ENCODE measurements around the gene FADS1. TPM values are rescaled to one million over a fixed set of nuclear protein-coding genes. Genes with fewer than 3 reads are reported as not detected.
A peak's percentile ranks its signal among the peaks of the same experiment; 100 is the strongest.

The FADS1 gene
- total and polyA plus RNA-seq, 2 of the 13 experiments (the other 11 are each of a cell fraction or from before 2014, with no cell fraction given): 91.8 to 108 TPM

- TF ChIP-seq ZNF670 (CRISPR knock-in tag; IDR thresholded peaks at IDR 0.05; ENCODE audit: borderline replicate concordance): 0 out of 2 replicates have a peak, but pooled peaks have one; percentile 34
- TF ChIP-seq, protein P1, sequence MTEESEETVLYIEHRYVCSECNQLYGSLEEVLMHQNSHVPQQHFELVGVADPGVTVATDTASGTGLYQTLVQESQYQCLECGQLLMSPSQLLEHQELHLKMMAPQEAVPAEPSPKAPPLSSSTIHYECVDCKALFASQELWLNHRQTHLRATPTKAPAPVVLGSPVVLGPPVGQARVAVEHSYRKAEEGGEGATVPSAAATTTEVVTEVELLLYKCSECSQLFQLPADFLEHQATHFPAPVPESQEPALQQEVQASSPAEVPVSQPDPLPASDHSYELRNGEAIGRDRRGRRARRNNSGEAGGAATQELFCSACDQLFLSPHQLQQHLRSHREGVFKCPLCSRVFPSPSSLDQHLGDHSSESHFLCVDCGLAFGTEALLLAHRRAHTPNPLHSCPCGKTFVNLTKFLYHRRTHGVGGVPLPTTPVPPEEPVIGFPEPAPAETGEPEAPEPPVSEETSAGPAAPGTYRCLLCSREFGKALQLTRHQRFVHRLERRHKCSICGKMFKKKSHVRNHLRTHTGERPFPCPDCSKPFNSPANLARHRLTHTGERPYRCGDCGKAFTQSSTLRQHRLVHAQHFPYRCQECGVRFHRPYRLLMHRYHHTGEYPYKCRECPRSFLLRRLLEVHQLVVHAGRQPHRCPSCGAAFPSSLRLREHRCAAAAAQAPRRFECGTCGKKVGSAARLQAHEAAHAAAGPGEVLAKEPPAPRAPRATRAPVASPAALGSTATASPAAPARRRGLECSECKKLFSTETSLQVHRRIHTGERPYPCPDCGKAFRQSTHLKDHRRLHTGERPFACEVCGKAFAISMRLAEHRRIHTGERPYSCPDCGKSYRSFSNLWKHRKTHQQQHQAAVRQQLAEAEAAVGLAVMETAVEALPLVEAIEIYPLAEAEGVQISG (CRISPR knock-in tag; IDR thresholded peaks at IDR 0.05): no peak
- TF ChIP-seq SNRNP70 (IDR thresholded peaks at IDR 0.05; ENCODE audit: low read depth, low read length): no peak
- no peak for TF ChIP-seq ZEB1 (IDR thresholded peaks at IDR 0.05; ENCODE audit: insufficient replicate concordance, low read depth)
- TF ChIP-seq ZNF12 (CRISPR knock-in tag; IDR thresholded peaks at IDR 0.05): no peak
- TF ChIP-seq ZNF337 (CRISPR knock-in tag; IDR thresholded peaks at IDR 0.05; ENCODE audit: borderline replicate concordance, low read depth): no peak
- TF ChIP-seq, protein P2, sequence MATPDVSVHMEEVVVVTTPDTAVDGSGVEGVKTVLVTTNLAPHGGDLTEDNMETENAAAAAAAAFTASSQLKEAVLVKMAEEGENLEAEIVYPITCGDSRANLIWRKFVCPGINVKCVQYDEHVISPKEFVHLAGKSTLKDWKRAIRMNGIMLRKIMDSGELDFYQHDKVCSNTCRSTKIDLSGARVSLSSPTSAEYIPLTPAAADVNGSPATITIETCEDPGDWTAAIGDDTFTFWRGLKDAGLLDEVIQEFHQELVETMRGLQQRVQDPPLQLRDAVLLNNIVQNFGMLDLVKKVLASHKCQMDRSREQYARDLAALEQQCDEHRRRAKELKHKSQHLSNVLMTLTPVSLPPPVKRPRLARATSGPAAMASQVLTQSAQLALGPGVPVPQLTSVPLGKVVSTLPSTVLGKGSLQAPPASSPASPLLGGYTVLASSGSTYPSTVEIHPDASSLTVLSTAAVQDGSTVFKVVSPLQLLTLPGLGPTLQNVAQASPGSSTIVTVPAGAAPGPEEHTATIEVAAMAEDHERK (CRISPR knock-in tag; IDR thresholded peaks at IDR 0.05; ENCODE audit: low read depth): no peak
- no peak for TF ChIP-seq ZNF782 (CRISPR knock-in tag; IDR thresholded peaks at IDR 0.05; ENCODE audit: borderline replicate concordance)
- TF ChIP-seq ZNF20 (CRISPR knock-in tag; IDR thresholded peaks at IDR 0.05): no peak
- no peak for TF ChIP-seq SMARCC2 (IDR thresholded peaks at IDR 0.05)
- TF ChIP-seq ZNF24 (IDR thresholded peaks at IDR 0.05): no peak
- TF ChIP-seq NFYB (CRISPR knock-in tag; IDR thresholded peaks at IDR 0.05): no peak
- TF ChIP-seq, protein P3, sequence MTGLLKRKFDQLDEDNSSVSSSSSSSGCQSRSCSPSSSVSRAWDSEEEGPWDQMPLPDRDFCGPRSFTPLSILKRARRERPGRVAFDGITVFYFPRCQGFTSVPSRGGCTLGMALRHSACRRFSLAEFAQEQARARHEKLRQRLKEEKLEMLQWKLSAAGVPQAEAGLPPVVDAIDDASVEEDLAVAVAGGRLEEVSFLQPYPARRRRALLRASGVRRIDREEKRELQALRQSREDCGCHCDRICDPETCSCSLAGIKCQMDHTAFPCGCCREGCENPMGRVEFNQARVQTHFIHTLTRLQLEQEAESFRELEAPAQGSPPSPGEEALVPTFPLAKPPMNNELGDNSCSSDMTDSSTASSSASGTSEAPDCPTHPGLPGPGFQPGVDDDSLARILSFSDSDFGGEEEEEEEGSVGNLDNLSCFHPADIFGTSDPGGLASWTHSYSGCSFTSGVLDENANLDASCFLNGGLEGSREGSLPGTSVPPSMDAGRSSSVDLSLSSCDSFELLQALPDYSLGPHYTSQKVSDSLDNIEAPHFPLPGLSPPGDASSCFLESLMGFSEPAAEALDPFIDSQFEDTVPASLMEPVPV (CRISPR knock-in tag; IDR thresholded peaks at IDR 0.05): no peak
- TF ChIP-seq GATAD2A (CRISPR knock-in tag; IDR thresholded peaks at IDR 0.05): peak; percentile 1; the same call in 1 of the 2 replicates
- TF ChIP-seq DMTF1 (CRISPR knock-in tag; IDR thresholded peaks at IDR 0.05): 0 out of 2 replicates have a peak, but pooled peaks have one; percentile 18
- no peak for TF ChIP-seq RFX3 (CRISPR knock-in tag; IDR thresholded peaks at IDR 0.05)
- TF ChIP-seq MTF1 (CRISPR knock-in tag; IDR thresholded peaks at IDR 0.05): no peak
- TF ChIP-seq ZNF484 (CRISPR knock-in tag; IDR thresholded peaks at IDR 0.05; ENCODE audit: borderline replicate concordance, low read depth): no peak
- TF ChIP-seq MATR3 (CRISPR knock-in tag; IDR thresholded peaks at IDR 0.05): no peak
- TF ChIP-seq POLR2AphosphoS5 (IDR thresholded peaks at IDR 0.05; ENCODE audit: low read depth, low read length): peak; percentile 65
- TF ChIP-seq, protein P4, sequence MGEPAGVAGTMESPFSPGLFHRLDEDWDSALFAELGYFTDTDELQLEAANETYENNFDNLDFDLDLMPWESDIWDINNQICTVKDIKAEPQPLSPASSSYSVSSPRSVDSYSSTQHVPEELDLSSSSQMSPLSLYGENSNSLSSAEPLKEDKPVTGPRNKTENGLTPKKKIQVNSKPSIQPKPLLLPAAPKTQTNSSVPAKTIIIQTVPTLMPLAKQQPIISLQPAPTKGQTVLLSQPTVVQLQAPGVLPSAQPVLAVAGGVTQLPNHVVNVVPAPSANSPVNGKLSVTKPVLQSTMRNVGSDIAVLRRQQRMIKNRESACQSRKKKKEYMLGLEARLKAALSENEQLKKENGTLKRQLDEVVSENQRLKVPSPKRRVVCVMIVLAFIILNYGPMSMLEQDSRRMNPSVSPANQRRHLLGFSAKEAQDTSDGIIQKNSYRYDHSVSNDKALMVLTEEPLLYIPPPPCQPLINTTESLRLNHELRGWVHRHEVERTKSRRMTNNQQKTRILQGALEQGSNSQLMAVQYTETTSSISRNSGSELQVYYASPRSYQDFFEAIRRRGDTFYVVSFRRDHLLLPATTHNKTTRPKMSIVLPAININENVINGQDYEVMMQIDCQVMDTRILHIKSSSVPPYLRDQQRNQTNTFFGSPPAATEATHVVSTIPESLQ (CRISPR knock-in tag; conservative IDR thresholded peaks at IDR 0.05): no peak
Observed at GRCh38 chr11:61791737-61792309, 25.0 kb downstream of the FADS1 start (continued).

All from HepG2 (cell line).